NOMO-1 treated with dmso at 0.1 percent for 144 hours (cell line): ENCODE data around the gene CCDC150.
A peak's percentile ranks its signal among the peaks of the same experiment; 100 is the strongest.
"Not testable (repeated sequence)": the region's sequence is repeated elsewhere in the genome, so short reads cannot be mapped to it uniquely, and the experiment has no call there.

Experiments used
- DNase-seq: peaks from one replicate; lab custom pipeline; 2025; ENCODE audit not compliant: unreplicated experiment; lab: John Stamatoyannopoulos, UW

Gene CCDC150

DNA sequence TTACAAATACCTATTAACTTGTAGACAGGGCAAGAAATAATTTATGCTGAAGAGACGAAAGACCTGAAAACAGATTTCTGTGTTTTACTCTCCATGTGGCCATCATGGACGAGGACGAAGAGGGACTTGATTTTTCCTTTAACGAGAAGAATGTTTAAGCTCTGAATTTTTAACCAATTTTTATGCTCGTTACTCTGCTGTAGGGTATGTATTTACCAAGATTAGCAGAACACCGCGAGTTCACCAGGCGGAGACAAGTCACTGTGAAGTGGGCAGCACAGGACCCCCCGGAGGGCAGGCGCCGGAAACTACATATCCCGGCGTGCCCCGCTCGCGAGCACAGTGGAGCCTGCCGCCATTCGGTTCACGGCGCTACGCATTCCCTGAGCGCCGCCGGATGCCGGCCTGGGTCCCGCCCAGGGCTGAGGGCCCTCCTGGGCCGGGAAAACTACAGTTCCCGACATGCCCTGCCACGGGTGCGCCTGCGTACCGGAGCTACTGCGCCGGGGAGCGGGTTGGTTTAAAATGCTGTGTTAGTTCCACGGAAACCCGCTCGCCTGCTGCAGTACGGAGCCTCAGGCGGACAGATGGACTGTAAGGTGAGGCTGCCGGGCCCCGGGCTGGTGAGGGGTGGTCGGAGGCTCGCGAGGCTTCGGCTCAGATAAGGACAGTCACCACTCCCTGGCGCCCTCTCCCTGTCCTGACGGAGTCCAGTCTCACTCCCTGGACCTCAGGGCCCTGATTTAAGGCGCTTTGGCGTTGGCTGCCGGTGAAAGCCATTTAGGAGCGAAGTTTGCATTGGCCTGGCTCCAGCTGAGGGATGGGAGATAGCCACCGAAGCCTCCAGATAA lies at the start of gene CCDC150:
Gene CCDC150 (plus strand): TSS at position 536 of the 851 bp plus-strand sequence. CDS start 52 bp downstream, at position 588.
- DNase-seq, result peak; percentile 87

DNA sequence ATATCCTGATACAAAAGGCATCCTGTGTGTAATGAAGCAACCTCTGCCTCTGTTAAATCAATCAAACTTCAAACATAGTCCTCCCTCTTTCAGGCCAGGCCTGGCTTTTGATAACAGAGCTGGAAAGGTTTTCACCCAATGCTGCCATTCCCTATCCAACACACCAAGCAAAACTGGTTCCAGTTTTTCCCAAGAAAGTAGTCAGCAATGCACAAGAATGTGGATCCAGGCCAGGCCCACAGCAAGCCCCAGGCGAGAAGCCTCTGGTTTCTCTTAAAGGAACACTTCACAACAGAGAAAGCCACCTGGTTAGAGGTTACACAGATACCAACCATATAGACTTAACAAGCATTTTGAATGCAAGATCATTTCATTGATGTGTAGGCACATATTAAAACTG lies 49.2 kb upstream of the CCDC150 start:
- no peak for DNase-seq

DNA sequence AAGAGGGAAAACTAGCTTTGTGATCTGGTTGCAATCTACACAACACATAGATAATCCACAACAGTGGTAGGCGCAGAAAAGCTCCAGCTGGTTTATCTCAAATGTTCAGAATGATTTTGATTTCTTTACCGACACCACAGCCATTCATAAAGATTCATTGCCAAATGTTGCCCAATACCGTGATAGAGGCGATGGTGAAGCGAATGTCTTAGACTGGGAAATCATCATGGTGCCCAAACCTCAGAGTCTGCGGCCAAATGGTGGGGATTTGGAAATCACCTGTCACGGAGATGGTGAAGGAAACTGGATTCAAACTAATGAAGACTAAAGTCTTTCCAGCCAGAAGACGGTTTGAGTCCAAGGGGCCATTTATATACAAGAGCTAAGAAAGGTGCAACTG lies 48.5 kb upstream of the CCDC150 start:
- DNase-seq, result no peak

GRCh38 chr2:196591621-196592022 lies 47.9 kb upstream of the CCDC150 start:
- no peak for DNase-seq

DNA sequence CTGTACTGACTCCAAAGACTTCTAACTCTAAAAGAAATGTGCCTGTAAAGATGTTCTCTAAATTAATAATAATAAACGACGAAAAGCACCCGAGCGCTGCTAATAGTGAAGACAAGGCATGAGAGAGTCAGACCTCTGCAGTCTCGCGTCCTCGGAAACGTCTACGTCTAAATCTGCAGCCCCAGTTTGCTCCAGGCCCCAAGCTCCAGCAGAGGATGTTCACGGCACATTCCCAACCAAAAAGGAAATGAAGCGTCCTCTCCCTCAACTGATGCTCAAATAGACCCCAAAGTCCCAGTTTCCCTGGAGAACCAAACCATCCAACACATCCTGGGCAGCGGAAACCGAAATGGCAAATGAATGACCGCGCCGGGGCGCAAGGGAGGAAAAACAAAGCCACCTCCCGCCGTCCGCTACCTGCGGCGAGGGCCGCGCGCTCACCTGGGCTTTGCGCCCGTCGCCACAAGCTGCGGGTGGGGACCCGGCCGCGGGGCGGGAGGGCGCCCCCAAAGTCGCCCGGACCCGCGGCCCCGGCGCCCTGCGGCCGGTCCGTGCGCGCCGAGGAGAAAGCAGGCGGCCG lies 47.1 kb upstream of the CCDC150 start:
- DNase-seq, result no peak

DNA sequence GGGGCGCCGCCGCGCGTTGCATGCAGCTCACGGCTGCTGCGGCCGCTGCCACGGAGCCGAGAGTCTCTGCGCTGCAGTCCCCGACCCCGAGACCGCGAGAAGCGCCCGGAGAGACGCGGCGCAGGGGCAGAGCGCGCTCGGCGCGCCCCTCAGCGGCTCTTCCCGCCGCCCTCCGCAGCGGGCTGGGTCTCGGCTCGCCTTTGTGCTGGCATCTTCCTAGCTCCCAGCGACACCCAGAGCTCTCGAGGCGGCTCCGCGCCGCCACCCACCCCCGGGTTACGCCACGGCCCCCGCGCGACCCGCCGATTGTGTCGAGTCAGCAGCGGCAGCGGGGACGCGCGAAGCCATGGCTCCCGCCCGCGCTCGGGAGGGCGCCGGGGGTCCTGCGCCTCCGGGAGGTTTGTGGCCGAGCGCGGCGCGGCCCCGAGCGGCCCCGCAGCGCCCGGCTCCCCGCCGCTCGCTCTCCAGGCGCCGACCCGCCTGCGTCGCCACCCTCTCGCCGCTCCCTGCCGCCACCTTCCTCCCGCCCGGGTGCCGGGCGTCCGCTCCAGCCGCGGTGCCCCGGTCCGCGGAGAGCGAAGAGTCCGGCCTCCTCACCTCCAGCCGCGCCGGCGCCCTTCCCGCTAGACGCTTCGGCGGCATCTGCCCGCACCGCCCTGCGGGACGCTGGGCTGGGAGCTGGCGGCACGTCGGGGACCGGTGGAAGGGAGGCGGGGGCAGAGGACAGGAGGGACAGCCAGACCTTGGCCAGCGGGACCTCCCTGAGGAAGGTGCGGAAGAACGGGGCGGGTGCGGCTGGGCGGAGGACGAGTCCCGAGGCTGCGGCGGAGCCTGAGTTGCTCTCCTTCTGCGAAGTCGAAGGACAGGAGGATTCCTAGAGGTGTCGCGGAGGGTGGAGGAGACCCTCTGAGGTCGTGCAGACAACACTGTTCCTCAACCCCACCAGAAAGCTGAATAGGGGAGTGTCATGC lies 46.3 kb upstream of the CCDC150 start, which contains the start of gene HECW2:
Gene HECW2 (minus strand): TSS at position 644 of the 971 bp plus-strand sequence.
- no peak for DNase-seq

DNA sequence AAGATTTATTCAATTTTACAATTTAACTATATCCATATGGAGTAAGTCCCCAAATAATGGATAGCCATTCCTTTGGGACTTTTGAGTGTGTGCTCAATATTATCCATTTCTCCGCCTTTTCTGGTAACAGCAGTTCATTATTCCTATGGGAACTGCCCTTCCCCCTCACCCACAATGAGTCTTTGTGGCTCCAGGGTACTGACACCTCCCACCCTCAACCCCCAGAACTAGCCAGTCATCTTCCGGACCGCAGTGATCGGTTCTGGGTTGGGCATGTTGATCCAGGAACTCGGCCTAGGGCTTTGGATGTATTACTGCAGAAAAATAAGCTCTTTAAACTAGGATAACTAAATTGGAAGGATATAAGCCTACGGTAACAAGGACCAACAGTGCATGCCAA lies 45.4 kb upstream of the CCDC150 start:
- no peak for DNase-seq

DNA sequence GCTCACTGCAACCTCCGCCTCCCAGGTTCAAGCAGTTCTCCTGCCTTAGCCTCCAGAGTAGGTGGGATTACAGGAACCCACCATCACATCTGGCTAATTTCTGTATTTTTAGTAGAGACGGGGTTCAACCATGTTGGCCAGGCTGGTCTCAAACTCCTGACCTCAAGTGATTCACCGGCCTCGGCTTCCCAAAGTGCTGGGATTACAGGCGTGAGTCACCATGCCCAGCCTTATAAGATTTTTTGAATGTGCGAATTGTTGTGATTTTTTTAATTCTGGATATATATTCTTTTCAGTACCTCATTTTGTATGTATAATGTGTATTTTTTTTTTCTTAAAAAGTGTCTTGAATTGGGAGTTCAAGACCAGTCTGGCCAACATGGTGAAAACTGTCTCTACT lies 42.0 kb upstream of the CCDC150 start:
- no peak for DNase-seq

DNA sequence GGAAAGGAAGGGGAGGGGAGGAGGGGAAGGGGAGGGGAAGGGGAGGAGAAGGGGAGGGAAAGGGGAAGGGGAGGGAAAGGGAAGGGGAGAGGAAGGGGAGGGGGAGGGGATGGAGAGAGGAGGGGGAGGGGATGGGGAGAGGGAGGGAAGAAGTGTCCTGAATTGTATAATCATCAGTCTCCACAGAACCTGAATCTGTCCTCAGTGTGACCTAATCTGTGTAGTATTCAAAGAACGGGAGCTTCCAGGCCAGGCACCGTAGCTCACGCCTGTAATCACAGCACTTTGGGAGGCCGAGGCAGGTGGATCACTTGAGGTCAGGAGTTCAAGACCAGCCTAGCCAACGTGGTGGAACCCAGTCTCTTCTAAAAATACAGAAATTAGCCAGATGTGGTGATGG lies 41.1 kb upstream of the CCDC150 start:
- DNase-seq, result no peak

- no peak for DNase-seq
Observed at GRCh38 chr2:196598846-196599245, 40.7 kb upstream of the CCDC150 start.

DNA sequence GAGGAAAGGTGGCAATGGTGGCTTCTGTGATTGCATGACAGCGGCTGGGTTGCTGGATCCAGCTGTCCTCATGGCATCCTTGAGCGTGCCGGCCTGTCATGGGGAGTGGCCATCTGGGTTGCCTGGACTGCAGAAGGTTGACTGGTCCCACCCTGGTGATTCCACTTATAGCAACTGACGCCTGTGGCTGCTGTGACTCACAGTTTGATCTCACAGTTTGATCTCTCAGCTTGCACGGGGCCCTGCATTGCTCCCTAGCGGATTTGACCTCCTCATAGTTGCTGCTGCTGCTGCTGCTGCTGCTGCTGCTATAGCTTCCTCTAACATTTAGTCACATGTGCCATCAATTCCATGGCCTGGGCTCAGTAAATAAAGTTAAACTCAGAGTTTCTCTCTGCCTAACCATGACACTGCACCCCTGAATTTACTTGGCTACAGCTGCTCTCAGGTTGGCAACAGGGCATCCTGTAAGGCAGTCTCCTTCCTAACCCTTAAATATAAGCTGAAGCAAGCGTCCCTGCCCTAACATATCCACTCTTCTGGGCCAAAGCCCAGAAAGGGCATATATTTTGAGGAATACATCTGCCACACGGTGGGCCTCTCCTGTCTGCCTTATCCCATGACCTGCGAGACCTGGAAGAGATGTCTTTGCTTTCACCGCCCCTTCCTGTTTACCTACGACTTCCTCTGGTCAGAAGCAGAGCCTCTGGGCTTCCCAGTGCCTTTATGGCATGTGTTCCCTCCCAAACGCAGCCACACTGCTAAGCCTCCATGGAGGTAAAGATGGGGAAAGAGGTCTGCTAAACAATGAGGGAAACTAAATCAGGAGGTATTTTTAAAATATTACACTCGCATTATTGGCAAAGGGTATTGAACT lies 37.8 kb upstream of the CCDC150 start:
- no peak for DNase-seq

GRCh38 chr2:196604196-196604595 lies 35.3 kb upstream of the CCDC150 start:
- no peak for DNase-seq

DNA sequence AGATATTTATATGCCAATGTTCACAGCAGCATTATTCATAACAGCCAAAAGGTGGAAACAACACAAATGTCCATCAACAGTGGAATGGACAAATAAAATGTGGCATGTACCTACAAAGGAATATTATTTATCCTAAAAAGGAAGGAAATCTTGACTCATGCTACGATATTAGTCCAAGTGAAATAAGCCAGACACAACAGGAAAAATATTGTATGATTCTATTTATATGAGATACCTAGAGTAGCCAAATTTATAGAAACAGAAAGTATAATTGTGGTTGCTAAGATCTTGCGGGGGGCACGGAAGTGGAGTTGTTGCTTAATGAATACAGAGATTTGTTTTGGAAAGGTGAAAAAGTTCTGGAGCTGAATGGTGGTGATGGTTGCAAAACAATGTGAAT lies 33.0 kb upstream of the CCDC150 start:
- DNase-seq, result no peak

DNA sequence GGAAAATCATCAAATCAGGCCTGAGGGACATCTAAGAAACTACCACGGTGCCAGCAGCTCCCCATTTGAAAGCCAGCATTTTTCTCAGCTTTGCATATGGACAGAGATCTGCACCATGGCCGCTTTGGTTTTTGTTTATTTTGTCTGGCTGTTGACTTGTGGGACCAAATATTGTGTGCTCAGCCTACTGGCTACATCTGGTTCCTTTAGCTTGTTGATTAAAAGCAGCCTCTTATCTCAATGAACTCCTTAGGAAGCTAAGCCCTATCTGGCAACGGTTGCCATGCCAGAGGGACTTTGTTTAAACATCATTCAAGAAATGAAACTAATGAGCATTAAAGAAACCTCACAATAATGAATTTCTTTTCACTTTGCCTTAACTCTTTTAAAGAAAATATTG lies 32.4 kb upstream of the CCDC150 start:
- DNase-seq, result no peak

GRCh38 chr2:196607896-196608295 lies 31.6 kb upstream of the CCDC150 start:
- not testable (repeated sequence) for DNase-seq

DNA sequence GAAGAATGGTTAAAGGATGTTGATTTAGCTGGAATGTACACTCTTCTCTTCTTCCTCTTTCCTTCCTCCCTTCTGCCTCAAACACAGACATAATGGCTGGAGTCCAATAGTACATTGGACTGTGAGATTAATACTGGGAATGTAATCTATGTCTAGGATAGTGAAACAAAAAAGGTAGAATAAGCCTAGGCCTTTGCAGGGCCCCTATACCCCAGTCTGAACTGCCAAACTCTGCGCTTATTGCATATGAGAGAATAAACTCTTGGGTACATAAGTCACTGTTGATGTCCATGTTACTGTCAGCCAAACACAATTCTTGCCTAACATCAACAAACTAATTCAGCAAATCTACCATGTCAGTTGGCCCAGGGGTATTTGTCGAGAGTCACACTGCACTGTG lies 29.7 kb upstream of the CCDC150 start:
- no peak for DNase-seq

- DNase-seq, result no peak
Observed at GRCh38 chr2:196610796-196611195, 28.7 kb upstream of the CCDC150 start.

DNA sequence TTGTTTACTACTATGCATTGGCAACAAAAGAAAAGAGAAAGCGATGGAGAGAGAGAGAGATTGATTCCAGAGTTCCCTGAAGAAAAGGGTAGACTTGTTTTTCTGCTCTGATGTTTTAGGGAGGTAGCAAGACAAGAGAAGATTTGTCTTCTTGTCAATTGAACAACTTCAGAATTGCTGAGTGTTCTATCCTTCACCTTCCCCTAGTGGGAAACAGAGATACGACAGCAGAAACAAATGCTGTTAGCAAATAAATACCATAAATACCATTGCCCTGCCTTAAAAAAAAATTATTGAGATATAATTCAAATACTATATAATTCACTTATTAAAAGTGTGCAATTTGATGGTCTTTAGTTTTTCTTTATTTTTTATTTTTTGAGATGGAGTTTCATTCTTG lies 26.2 kb upstream of the CCDC150 start:
- DNase-seq, result no peak

DNA sequence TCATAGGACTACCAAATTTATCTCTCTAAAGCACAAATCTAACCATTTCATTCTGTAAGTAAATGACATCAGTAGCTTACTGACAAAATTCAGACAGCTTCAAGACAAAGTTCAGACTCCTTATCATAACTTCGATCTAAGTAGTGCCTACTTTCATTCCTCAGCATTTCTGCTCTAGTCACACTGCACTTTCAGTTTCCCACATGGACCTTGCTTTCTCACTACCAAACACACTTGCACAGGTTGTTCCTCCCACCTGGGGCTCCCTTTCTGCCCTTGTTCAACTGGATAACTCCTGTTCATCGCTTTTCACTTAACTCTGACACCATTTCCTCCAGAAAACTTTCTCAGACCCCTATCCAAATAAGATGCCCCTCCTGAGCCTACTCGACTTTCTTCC lies 22.1 kb upstream of the CCDC150 start:
- no peak for DNase-seq

DNA sequence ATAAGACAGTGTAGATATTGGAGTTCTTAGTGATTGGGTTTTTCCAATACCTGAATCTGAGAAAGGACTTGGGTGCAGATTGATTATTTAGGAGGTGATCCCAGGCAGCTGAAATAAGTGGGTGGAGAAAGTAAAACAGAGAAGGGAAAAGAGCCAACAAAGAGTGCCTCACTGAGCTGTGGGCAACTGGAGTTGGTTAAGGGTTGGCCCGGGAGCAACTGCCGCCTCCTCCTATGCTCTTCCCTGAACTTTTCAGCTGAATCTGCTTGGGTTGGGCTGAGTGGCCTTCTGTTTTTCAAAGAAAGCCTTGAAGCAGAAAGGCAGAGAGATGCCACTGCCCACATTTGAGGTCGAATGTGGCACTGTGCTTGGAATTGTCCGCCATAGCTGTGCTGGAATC lies 20.9 kb upstream of the CCDC150 start:
- no peak for DNase-seq
